Fibroblast of villous mesenchyme (primary cell): ENCODE measurements around the gene FFAR2. TPM values are rescaled to one million over a fixed set of nuclear protein-coding genes. Genes with fewer than 3 reads are reported as not detected.
"Not testable (repeated sequence)": the region's sequence is repeated elsewhere in the genome, so short reads cannot be mapped to it uniquely, and the experiment has no call there.

Source experiments
- DNase-seq: peaks from one replicate; pipeline ENCODE4 v3.0.0-alpha.2; 2010; ENCODE audit warnings: low read depth
- H3K4me3 ChIP-seq: 2 replicates; pipeline ENCODE4 v1.5.1; 2011; ENCODE audit warnings: low read depth, mild to moderate bottlenecking, low read length
- total RNA-seq: library from RNA; depleted of rRNA; stranded (reverse); fragments of >200 nt; gene quantifications from 2 replicates; pipeline ENCODE4 v1.2.3, GENCODE V29; 2012
- TF ChIP-seq, protein P1 (sequence below): IDR thresholded peaks from 2 replicates; pipeline ENCODE4 v1.5.1; 2012; ENCODE audit warnings: low read depth, mild to moderate bottlenecking, low read length; ENCODE audit not compliant: insufficient read depth

FFAR2 gene
- total RNA-seq, 1 donor, result not detected

- TF ChIP-seq, protein P1, sequence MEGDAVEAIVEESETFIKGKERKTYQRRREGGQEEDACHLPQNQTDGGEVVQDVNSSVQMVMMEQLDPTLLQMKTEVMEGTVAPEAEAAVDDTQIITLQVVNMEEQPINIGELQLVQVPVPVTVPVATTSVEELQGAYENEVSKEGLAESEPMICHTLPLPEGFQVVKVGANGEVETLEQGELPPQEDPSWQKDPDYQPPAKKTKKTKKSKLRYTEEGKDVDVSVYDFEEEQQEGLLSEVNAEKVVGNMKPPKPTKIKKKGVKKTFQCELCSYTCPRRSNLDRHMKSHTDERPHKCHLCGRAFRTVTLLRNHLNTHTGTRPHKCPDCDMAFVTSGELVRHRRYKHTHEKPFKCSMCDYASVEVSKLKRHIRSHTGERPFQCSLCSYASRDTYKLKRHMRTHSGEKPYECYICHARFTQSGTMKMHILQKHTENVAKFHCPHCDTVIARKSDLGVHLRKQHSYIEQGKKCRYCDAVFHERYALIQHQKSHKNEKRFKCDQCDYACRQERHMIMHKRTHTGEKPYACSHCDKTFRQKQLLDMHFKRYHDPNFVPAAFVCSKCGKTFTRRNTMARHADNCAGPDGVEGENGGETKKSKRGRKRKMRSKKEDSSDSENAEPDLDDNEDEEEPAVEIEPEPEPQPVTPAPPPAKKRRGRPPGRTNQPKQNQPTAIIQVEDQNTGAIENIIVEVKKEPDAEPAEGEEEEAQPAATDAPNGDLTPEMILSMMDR, result no peak
- H3K4me3 ChIP-seq, result no peak overlapping the region
- DNase-seq, result no peak
Observed at GRCh38 chr19:35416331-35416730, 31.7 kb upstream of the FFAR2 start.

DNA sequence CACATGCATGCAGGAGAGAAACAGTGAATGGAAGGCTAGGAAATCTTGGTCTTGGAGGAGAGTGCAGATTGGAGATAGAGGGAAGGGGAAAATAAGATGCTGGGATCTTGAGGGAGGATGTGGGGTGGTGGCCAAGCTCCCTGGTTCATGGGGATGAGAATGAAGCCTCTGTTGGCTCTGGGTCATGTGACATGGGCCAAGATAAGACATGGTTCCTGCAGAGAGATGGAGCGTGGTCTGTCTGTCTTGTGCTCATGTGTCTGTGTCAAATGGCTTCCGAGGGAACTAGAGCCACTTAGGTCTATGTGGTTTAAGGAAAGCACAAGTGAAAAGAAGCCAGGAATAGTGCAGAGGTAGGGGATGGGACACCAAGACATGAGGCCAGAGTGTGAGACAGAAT is 30.8 kb upstream of the FFAR2 start:
- H3K4me3 ChIP-seq, result no peak overlapping the region
- TF ChIP-seq, protein P1, result no peak
- DNase-seq, result no peak

- DNase-seq, result no peak
- TF ChIP-seq, protein P1, result no peak
- H3K4me3 ChIP-seq, result no peak overlapping the region
Observed at GRCh38 chr19:35417713-35418534, 30.1 kb upstream of the FFAR2 start.

- no peak overlapping the region for H3K4me3 ChIP-seq
- TF ChIP-seq, protein P1, result no peak
- DNase-seq, result no peak
Observed at GRCh38 chr19:35419046-35419445, 29.0 kb upstream of the FFAR2 start.

DNA sequence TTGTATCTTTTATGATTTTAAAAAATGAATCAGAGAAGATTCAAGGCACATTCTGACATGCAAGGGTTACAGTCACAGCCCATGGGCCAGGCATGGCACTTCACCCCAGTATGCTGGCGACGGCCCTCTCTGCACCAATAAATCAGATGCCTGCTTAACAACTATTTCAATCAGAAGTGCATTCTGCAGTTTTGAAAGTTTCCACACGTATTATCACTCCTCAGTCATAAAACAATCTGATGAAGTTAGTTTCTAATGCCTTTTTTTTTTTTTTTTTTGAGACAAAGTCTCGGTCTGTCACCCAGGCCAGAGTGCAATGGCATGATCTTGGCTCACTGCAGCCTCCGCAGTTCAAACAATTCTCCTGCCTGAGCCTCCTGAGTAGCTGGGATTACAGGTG is 28.3 kb upstream of the FFAR2 start:
- no peak overlapping the region for H3K4me3 ChIP-seq
- DNase-seq, result no peak
- TF ChIP-seq, protein P1, result no peak

- no peak overlapping the region for H3K4me3 ChIP-seq
- no peak for DNase-seq
- TF ChIP-seq, protein P1, result no peak
Observed at GRCh38 chr19:35421362-35421761, 26.7 kb upstream of the FFAR2 start.

GRCh38 chr19:35423406-35423805 is 24.7 kb upstream of the FFAR2 start:
- H3K4me3 ChIP-seq, DNase-seq: not testable (repeated sequence)
